GM18508 (cell line): ENCODE measurements around the gene ORC6.

Experiments used
- ATAC-seq: cut with Tn5 transposase; IDR thresholded peaks from one replicate; pipeline ENCODE4 v1.9.1; 2021; ENCODE audit warnings: moderate number of reproducible peaks; ENCODE audit not compliant: insufficient read depth, unreplicated experiment

ORC6 gene

GRCh38 chr16:46696957-46697356, 7.5 kb downstream of the ORC6 start:
- ATAC-seq, result no peak

GRCh38 chr16:46700048-46700447, 10.6 kb downstream of the ORC6 start:
- no peak for ATAC-seq

- ATAC-seq, result no peak
Measured at GRCh38 chr16:46701615-46702014, 12.2 kb downstream of the ORC6 start.

GRCh38 chr16:46702030-46702429, 12.6 kb downstream of the ORC6 start:
- ATAC-seq, result no peak

GRCh38 chr16:46706642-46707041, 17.2 kb downstream of the ORC6 start:
- no peak for ATAC-seq

- ATAC-seq, result no peak
Measured at GRCh38 chr16:46709469-46710005, 20.1 kb downstream of the ORC6 start.

GRCh38 chr16:46711106-46712058, 21.9 kb downstream of the ORC6 start:
- ATAC-seq, result no peak

- no peak for ATAC-seq
Measured at GRCh38 chr16:46712911-46713310, 23.5 kb downstream of the ORC6 start.

GRCh38 chr16:46713634-46714033, 24.2 kb downstream of the ORC6 start:
- ATAC-seq, result no peak

- no peak for ATAC-seq
Measured at GRCh38 chr16:46714797-46715591, 25.5 kb downstream of the ORC6 start.

GRCh38 chr16:46715769-46716305, 26.4 kb downstream of the ORC6 start:
- no peak for ATAC-seq

- ATAC-seq, result no peak
Measured at GRCh38 chr16:46717692-46718091, 28.2 kb downstream of the ORC6 start.

- ATAC-seq, result no peak
Measured at GRCh38 chr16:46718214-46718613, 28.8 kb downstream of the ORC6 start.

GRCh38 chr16:46719528-46719927, 30.1 kb downstream of the ORC6 start:
- no peak for ATAC-seq

- ATAC-seq, result no peak
Measured at GRCh38 chr16:46720619-46721018, 31.2 kb downstream of the ORC6 start.

GRCh38 chr16:46721885-46722284, 32.4 kb downstream of the ORC6 start:
- ATAC-seq, result no peak

GRCh38 chr16:46727184-46727583, 37.7 kb downstream of the ORC6 start:
- ATAC-seq, result no peak

- ATAC-seq, result no peak
Measured at GRCh38 chr16:46727630-46728029, 38.2 kb downstream of the ORC6 start.

GRCh38 chr16:46728806-46729205, 39.3 kb downstream of the ORC6 start:
- ATAC-seq, result no peak

GRCh38 chr16:46729326-46729995, 40.0 kb downstream of the ORC6 start:
- no peak for ATAC-seq
